ENCODE results near the gene DENND1B. TPM values are rescaled to one million over a fixed set of nuclear protein-coding genes. Genes with fewer than 3 reads are reported as not detected.

DENND1B gene
- total RNA-seq, 1 experiment from 2014 or later = 20.9 TPM

- CTCF ChIA-PET = interaction anchor here (0.7 to 2.9 kb wide), 2 partner anchors 24 to 220 kb away, joined by 4 to 13 read pairs; no protein-coding TSS in a partner anchor
- Mint-ChIP-seq H3K4me1 (ENCODE audit: insufficient read depth, unreplicated experiment) (no peaks in the 10 kb centered on the region), H3K36me3 (ENCODE audit: insufficient read depth, unreplicated experiment) (peaks cover 7% of the 10 kb centered on the region)
Measured at GRCh38 chr1:197649188-197649587, 126.1 kb downstream of the DENND1B start.

GRCh38 chr1:197638316-197638715 lies 137.0 kb downstream of the DENND1B start:
- DNase-seq (ENCODE audit: unreplicated experiment) = no peak
- Mint-ChIP-seq H3K27ac (ENCODE audit: low read depth, unreplicated experiment) (no peak overlapping the region), H3K4me3 (ENCODE audit: unreplicated experiment) (no peak overlapping the region), H3K27me3 (ENCODE audit: insufficient read depth, unreplicated experiment) (no peaks in the 10 kb centered on the region), H3K36me3 (ENCODE audit: insufficient read depth, unreplicated experiment) (peaks cover 12% of the 10 kb centered on the region), H3K4me1 (ENCODE audit: insufficient read depth, unreplicated experiment) (no peaks in the 10 kb centered on the region), H3K9me3 (ENCODE audit: unreplicated experiment) (no peaks in the 10 kb centered on the region)
- POLR2A ChIA-PET = interaction anchor here (0.7 kb wide), 1 partner anchor 15 kb away, joined by 3 read pairs; no protein-coding TSS in a partner anchor
- no peak for TF ChIP-seq CTCF (IDR thresholded peaks at IDR 0.05; ENCODE audit: unreplicated experiment)
- CTCF ChIA-PET = interaction anchor here (0.6 to 1.4 kb wide), 3 partner anchors 31 to 286 kb away, joined by 3 to 5 read pairs (median 3); no protein-coding TSS in a partner anchor
- intact Hi-C loops (cut with micrococcal nuclease) = no loop called here
- no TSS peak for BruUV-seq (replicated peaks)

More at GRCh38 chr1:197649188-197649587, 126.1 kb downstream of the DENND1B start:
- Mint-ChIP-seq H3K4me3 (ENCODE audit: unreplicated experiment) (no peak overlapping the region), H3K27ac (ENCODE audit: low read depth, unreplicated experiment) (no peak overlapping the region), H3K9me3 (ENCODE audit: unreplicated experiment) (no peaks in the 10 kb centered on the region), H3K27me3 (ENCODE audit: insufficient read depth, unreplicated experiment) (no peaks in the 10 kb centered on the region)
- intact Hi-C loops (cut with micrococcal nuclease) = no loop called here
- DNase-seq (ENCODE audit: unreplicated experiment) = no peak
- no TSS peak for BruUV-seq (replicated peaks)
- POLR2A ChIA-PET = interaction anchor here (0.6 to 1.0 kb wide), 2 partner anchors 12 to 801 kb away, joined by 3 read pairs; no protein-coding TSS in a partner anchor
- no peak for TF ChIP-seq CTCF (IDR thresholded peaks at IDR 0.05; ENCODE audit: unreplicated experiment)

- Mint-ChIP-seq H3K4me3 (ENCODE audit: unreplicated experiment) (no peak overlapping the region), H3K36me3 (ENCODE audit: insufficient read depth, unreplicated experiment) (peaks cover 11% of the 10 kb centered on the region), H3K27ac (ENCODE audit: low read depth, unreplicated experiment) (no peak overlapping the region), H3K27me3 (ENCODE audit: insufficient read depth, unreplicated experiment) (no peaks in the 10 kb centered on the region), H3K4me1 (ENCODE audit: insufficient read depth, unreplicated experiment) (no peaks in the 10 kb centered on the region), H3K9me3 (ENCODE audit: unreplicated experiment) (no peaks in the 10 kb centered on the region)
- ChIA-PET CTCF (interaction anchor here (1.4 kb wide), 1 partner anchor 231 kb away, joined by 5 read pairs; no protein-coding TSS in a partner anchor), POLR2A (interaction anchor here (0.6 to 0.7 kb wide), 2 partner anchors 9 to 1254 kb away, joined by 3 read pairs; no protein-coding TSS in a partner anchor)
- no peak for DNase-seq (ENCODE audit: unreplicated experiment)
- intact Hi-C loops (cut with micrococcal nuclease) = no loop called here
- no TSS peak for BruUV-seq (replicated peaks)
- no peak for TF ChIP-seq CTCF (IDR thresholded peaks at IDR 0.05; ENCODE audit: unreplicated experiment)
Measured at GRCh38 chr1:197637406-197637805, 137.9 kb downstream of the DENND1B start.

GRCh38 chr1:197633447-197634078 lies 141.7 kb downstream of the DENND1B start:
- no peaks in the 10 kb centered on the region for H3K27me3 Mint-ChIP-seq (ENCODE audit: insufficient read depth, unreplicated experiment)
- peaks cover 5% of the 10 kb centered on the region for H3K36me3 Mint-ChIP-seq (ENCODE audit: insufficient read depth, unreplicated experiment)
- DNase-seq (ENCODE audit: unreplicated experiment) = no peak
- TF ChIP-seq CTCF (IDR thresholded peaks at IDR 0.05; ENCODE audit: unreplicated experiment) = no peak
- ChIA-PET CTCF (interaction anchor here (0.6 to 2.1 kb wide), 8 partner anchors 9 to 290 kb away, joined by 3 to 7 read pairs (median 4); no protein-coding TSS in a partner anchor), POLR2A (interaction anchor here (0.5 to 1.3 kb wide), 4 partner anchors 9 to 284 kb away, joined by 3 to 4 read pairs (median 3); partner anchors contain the start of gene LHX9)
- H3K4me1 Mint-ChIP-seq (ENCODE audit: insufficient read depth, unreplicated experiment) = no peaks in the 10 kb centered on the region
- no peak overlapping the region for H3K4me3 Mint-ChIP-seq (ENCODE audit: unreplicated experiment)
- intact Hi-C loops (cut with micrococcal nuclease) = no loop called here
- no peaks in the 10 kb centered on the region for H3K9me3 Mint-ChIP-seq (ENCODE audit: unreplicated experiment)
- no TSS peak for BruUV-seq (replicated peaks)
- no peak overlapping the region for H3K27ac Mint-ChIP-seq (ENCODE audit: low read depth, unreplicated experiment)
